NCI-H1694 treated with DMSO at 0.1 percent for 48 hours (cell line): ENCODE measurements around the gene DLEC1.
"Not testable (repeated sequence)": the region's sequence is repeated elsewhere in the genome, so short reads cannot be mapped to it uniquely, and the experiment has no call there.

Experiments
- DNase-seq: peaks from one replicate; lab custom pipeline; 2025; lab: John Stamatoyannopoulos, UW

DLEC1 gene

GRCh38 chr3:38018296-38019266 lies 20.4 kb upstream of the DLEC1 start:
- no peak for DNase-seq

- no peak for DNase-seq
Observed at GRCh38 chr3:38019658-38020341, 19.2 kb upstream of the DLEC1 start.

GRCh38 chr3:38020342-38020726 lies 18.7 kb upstream of the DLEC1 start:
- no peak for DNase-seq

GRCh38 chr3:38021196-38021595 lies 17.8 kb upstream of the DLEC1 start:
- DNase-seq = no peak

- no peak for DNase-seq
Observed at GRCh38 chr3:38022301-38022700, 16.7 kb upstream of the DLEC1 start.

- no peak for DNase-seq
Observed at GRCh38 chr3:38022896-38023709, 15.9 kb upstream of the DLEC1 start.

- no peak for DNase-seq
Observed at GRCh38 chr3:38026856-38027255, 12.2 kb upstream of the DLEC1 start.

- DNase-seq = no peak
Observed at GRCh38 chr3:38027466-38028465, 11.2 kb upstream of the DLEC1 start.

GRCh38 chr3:38028621-38029361 lies 10.2 kb upstream of the DLEC1 start:
- DNase-seq = no peak

- DNase-seq = no peak
Observed at GRCh38 chr3:38029400-38030125, 9.4 kb upstream of the DLEC1 start, which contains the start of gene PLCD1. TSS of gene PLCD1 (minus strand) at chr3:38029642. CDS start at chr3:38029539, 103 bp downstream.

GRCh38 chr3:38030126-38031021 lies 8.6 kb upstream of the DLEC1 start:
- no peak for DNase-seq

- no peak for DNase-seq
Observed at GRCh38 chr3:38031022-38031994, 7.7 kb upstream of the DLEC1 start.

- no peak for DNase-seq
Observed at GRCh38 chr3:38032328-38032865, 6.6 kb upstream of the DLEC1 start.

GRCh38 chr3:38033586-38033985 lies 5.4 kb upstream of the DLEC1 start:
- not testable (repeated sequence) for DNase-seq

GRCh38 chr3:38034335-38034734 lies 4.7 kb upstream of the DLEC1 start:
- DNase-seq = not testable (repeated sequence)

GRCh38 chr3:38036286-38036685 lies 2.7 kb upstream of the DLEC1 start:
- no peak for DNase-seq

GRCh38 chr3:38036906-38037305 lies 2.1 kb upstream of the DLEC1 start:
- DNase-seq = no peak
